ENCODE results near the gene STX16.

DNA sequence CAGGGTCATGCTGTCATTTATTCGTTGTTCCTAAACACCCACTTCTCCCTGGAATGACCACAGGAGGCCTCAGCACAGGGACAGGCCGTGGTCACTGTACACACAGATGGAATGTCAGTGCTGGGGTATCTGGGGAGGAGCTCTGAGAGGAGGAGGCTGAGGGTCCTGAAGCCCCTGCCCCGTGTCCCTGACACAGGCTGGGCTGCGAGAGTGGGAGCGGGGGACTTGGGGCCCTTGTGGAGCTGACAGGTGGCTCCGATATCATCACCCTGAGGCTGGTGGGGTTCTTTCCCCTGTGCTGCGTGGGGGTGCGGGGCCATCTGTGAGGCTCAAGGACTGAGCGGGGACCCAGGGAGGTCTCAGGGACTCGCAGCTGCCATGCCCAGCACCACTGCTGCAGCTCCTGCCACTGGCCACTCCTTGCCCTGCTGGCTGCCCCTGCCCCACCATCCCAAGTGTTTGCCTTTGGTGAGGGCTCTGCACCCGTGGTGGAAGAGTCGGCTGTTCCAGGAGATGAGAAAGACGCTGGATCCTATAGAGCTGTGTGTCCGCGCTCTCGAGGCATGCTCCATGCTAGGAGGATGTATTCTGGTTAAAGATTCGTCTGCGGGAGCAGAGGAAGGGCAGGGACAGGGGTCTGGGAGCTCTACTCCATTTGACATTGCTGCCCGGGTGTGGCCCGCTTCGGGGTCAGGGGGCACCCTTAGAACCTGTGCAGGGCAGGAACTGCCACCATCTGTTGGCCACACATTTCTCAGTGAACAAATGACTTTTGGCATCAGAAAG is 60.4 kb downstream of the STX16 start:
- no peak for TF ChIP-seq TAF1 (IDR thresholded peaks at IDR 0.05; ENCODE audit: borderline replicate concordance, insufficient read depth, low read length)
- TF ChIP-seq POLR2AphosphoS5 (IDR thresholded peaks at IDR 0.05; ENCODE audit: low read depth, low read length): no peak
- no peak for TF ChIP-seq FOXP2 (optimal IDR thresholded peaks at IDR 0.05; ENCODE audit: borderline replicate concordance, extremely low read depth, extremely low read length, insufficient read depth)

Data from PFSK-1 (cell line).